HK-2 (cell line): Measurements from ENCODE around the gene PYDC2.

Experiments
- DNase-seq: peaks from one replicate; pipeline ENCODE4 v3.0.0-alpha.2; 2018; ENCODE audit not compliant: unreplicated experiment

Gene PYDC2

DNA sequence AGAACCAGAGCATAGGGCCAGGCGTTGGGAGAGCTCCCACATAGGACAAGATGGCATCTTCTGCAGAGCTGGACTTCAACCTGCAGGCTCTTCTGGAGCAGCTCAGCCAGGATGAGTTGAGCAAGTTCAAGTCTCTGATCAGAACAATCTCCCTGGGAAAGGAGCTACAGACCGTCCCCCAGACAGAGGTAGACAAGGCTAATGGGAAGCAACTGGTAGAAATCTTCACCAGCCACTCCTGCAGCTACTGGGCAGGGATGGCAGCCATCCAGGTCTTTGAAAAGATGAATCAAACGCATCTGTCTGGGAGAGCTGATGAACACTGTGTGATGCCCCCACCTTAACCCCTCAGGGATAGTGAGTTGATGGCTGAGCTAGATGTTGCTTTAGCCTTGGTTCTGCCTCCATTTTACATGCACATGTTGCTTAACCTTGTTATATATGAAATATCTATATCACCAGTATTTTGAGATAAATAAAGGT is at the start of gene PYDC2:
TSS of gene PYDC2 (plus strand) at position 51 of the 483 bp plus-strand sequence. CDS start at position 51, 0 bp downstream.
- no peak for DNase-seq

DNA sequence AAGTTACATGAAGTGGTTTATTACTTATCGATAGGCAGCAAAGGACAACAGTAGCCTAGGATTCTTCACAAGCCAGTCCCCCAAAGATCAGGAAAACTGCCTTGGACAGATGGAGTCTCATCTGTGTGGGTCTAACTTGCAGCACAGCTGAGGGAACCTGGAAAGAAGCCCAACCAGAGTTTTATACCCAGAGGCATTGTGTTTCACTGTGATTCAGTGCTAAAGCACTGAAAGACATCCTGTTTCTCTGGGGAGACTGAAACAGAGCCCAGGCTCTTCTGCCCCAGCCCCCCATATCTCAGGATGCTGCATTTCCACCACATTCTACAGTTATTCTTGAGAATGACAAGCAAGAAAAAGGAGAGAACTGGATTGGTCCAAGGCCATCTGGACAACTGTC is 48.2 kb upstream of the PYDC2 start:
- DNase-seq, result peak; percentile 19

DNA sequence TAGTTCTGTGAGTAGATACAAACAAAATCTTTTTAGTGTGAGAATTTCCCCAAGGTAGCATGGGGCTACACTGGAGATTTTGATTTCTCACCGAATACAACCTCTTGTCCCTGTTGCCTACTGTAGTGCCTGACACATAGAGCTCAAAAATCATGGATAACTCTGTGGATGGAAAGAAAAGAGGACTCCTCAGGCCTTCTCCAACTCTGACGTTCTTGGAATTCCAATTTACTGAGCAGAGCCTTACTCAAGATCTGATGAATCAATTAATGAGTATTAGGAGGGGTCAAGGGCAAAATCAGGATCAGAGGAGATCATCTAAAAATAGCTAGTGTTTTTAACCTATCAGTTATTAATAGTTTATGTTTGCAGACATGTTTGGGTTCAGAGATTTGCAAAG is 46.7 kb upstream of the PYDC2 start:
- no peak for DNase-seq

- no peak for DNase-seq
Observed at GRCh38 chr3:191414732-191415131, 46.2 kb upstream of the PYDC2 start.

GRCh38 chr3:191415566-191415965 is 45.4 kb upstream of the PYDC2 start:
- DNase-seq, result no peak

GRCh38 chr3:191417457-191417729 is 43.6 kb upstream of the PYDC2 start:
- DNase-seq, result no peak

DNA sequence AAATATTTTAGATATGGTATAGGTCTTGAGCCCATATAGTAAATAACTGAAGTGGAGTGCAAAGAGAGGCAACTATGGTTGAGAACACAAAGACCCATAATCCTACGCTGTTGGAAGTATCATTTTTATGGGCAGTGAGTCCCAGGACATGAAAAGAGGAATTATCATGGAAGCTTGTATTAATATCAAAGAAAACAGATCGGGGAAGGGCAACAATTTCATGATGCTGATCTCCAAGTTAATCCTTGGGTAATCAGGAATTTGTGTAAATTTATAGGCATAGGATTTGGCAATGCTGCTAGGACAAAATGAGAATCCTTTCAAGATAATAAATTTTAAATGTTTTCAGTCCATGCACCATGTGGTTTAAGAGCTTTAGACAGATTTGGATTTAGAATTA is 40.2 kb upstream of the PYDC2 start:
- DNase-seq, result no peak

DNA sequence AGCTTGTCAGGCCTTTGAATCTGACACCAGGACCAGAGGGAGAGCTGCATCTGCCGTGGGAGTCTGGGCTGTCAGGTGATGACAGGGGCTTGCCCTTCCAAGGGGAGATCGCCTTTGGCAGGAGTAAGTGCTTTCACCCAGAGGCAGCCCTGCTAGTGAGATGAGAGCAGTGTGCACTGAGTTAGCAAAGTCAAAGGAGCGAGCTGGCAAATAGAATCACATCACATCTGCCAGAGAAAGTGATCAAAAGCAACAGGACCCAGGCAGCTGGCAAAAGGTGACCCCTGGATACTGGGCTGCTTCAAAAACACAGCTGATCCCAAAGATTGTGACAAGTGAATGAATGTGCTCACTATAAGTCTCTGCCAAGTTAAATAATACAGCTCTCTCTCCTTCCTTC is 36.1 kb upstream of the PYDC2 start:
- DNase-seq, result no peak

GRCh38 chr3:191425322-191425734 is 35.6 kb upstream of the PYDC2 start:
- DNase-seq, result no peak

- no peak for DNase-seq
Observed at GRCh38 chr3:191426311-191426710, 34.7 kb upstream of the PYDC2 start.

DNA sequence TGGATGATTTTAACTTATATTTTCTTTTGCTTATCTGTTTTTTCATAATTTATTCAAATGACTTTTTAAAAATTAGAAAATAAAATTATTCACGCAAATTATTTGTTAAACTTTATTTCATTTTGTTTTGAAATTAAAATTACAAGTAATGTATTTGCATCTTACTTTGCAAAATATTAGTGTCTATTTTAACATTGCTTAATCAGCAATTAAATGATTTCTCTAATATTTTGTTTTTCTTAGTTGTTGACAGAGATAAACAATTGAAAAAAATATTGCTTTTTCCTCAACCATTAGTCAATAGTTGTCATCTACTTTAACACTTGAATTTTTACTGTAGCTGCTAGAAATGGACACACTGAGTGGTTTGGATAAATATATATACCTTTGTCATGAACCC is 32.8 kb upstream of the PYDC2 start:
- no peak for DNase-seq

DNA sequence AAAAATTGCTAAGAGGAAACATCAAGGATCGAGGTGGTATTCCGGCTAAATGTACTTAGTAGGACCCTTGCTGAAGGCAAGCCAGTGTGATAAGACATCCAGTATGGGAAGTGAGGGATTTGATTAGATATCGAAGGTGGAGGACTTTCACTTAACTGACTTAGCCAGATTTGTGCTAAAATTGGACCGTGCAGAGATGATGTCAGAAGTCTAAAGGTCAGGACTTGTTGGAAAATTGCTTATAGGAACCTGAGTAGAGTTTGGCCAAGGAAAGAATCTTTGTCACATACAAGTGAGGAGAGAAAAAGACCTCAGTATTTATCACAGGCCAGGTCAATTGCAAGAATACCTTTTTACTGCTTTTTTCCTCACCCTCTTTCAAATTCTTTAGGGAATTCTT is 30.9 kb upstream of the PYDC2 start:
- no peak for DNase-seq

DNA sequence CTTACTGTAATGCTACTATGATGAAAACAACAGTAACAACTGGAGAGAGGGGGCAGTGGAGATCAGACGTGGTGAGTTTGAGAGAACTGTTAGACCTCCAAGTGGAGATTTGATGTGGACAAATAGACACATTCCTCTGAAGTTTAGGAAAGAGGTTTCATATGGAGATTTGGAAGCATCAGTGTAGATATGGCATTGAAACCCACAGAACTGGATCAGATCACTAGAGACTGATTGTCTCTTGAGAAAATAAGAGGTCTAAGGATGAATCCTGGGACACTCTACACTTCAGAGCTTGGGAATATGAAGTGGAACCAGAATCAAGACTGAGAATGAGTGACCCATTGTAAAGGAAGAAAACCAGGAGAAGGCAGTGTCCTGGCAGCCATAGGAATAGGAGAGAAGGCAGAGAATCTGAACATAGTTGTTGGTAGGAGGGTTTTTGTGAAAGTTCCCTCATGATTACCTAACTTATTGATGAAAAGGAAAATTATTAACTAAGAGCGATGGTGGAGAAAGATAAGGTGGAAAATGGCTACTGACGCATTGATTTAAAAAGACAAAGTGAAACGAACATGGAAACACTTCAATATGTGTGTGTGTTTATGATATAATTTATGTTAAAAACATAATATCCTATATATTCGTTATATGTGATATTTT is 29.7 kb upstream of the PYDC2 start:
- DNase-seq, result no peak

GRCh38 chr3:191432162-191432561 is 28.8 kb upstream of the PYDC2 start:
- DNase-seq, result no peak

DNA sequence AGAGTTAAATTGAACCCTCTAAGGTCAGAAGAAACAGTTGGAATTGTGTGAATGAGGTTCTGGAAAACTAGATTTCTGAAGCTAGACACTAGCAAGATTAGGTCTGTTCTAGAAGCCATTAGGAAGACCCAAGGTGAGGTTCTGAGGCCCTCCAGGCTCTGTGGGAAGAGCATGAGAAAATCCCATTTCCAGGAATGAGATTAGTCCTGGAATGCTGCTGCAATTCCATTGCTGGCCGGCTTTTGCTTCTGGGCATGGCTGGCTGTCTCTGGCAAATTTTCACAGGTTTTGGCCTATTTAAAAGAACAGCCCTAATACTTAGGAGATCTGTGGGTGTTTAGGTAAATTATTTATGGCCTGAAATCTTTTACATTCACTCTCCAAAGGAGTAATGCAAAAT is 26.9 kb upstream of the PYDC2 start:
- DNase-seq, result no peak

GRCh38 chr3:191435981-191436380 is 25.0 kb upstream of the PYDC2 start:
- DNase-seq, result no peak

GRCh38 chr3:191438150-191438814 is 22.7 kb upstream of the PYDC2 start:
- no peak for DNase-seq

GRCh38 chr3:191440532-191440931 is 20.4 kb upstream of the PYDC2 start:
- no peak for DNase-seq

GRCh38 chr3:191441687-191442086 is 19.3 kb upstream of the PYDC2 start:
- no peak for DNase-seq

GRCh38 chr3:191444569-191444968 is 16.4 kb upstream of the PYDC2 start:
- DNase-seq, result no peak

DNA sequence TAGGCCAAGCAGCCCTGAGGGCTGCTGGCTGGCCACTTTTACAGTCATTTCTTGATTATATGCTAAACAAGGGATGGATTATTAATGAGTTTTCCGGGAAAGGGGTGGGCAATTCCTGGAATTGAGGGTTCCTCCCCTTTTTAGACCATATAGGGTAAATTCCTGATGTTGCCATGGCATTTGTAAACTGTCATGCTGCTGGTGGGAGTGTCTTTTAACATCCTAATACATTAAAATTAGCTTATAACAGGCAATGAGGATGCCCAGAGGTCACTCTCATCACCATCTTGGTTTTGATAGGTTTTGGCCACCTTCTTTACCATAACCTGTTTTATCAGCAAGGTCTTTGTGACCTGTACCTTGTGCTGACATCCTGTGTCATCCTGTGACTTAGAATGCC is 11.7 kb upstream of the PYDC2 start:
- DNase-seq, result no peak

DNA sequence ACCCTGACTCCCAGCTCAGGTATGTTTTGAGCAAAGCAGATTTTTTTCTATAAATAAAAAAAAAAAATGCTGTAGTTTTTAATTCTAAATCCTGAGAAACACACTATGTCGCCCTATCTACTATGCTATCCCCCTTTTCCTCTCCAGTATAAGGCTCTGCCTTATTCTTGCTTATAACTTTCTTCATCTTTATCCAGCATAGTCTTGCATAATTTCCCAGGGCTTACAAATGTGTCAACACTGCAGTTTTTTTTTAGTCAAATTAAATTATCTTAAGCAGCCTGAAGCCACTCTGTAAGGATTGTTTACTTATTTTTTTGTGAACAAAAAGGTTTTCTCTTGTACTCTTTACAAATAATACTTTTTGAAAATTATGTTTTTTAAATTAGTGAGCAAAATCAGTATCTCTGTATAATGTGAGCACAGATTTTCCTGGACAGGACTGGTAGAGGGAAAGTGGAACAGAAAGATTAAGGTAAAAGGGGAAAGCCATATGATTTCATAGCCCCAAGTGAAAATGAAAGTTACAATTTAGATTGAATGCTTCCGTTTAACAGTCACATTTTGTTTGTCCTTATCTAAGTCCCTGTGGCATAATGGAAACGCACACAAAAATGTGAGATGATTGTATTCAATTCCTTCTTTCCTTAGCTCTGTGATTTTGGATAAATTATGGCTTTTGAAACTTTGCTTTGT is 5.6 kb upstream of the PYDC2 start:
- DNase-seq, result no peak

DNA sequence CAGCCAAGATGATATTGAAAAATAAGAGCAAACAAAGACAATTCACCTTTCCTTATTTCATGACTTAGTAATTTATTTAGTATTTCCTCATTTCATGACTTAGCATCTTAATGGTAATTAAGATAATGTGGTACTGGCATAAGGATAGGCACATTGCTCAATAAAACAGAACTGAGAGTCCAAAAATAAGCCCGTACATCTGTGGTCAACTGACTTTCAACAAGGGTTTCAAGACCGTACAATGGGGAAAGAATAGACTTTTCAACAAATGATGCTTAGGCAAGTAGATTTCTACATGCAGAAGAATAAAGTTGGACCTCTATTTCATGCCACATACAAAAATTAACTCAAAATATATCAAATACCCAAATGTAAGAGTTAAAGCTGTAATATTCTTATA is 603 bp upstream of the PYDC2 start:
- no peak for DNase-seq
